Uterus (tissue), 2 donors: ENCODE data around the gene UPF3B.

ENCODE experiments used
- POLR2A ChIP-seq, 2 donors: fragments of 450-650 bp; IDR thresholded peaks; one replicate each; pipeline ENCODE4 v1.6.1; 2016; ENCODE audit warnings: antibody characterized with exemption in 2 of 2, mild to moderate bottlenecking in 1 of 2, moderate library complexity in 1 of 2
- TF ChIP-seq, protein P1 (sequence below), 4 experiments: fragments of 200-600 bp in 2 of 4; fragments of 450-650 bp in 2 of 4; sonication (generic) in 2 of 4; IDR thresholded peaks; one replicate each; pipeline ENCODE4 v1.5.1; 2016 to 2019; ENCODE audit warnings: antibody characterized with exemption in 4 of 4, mild to moderate bottlenecking in 2 of 4, moderate library complexity in 1 of 4

DNA sequence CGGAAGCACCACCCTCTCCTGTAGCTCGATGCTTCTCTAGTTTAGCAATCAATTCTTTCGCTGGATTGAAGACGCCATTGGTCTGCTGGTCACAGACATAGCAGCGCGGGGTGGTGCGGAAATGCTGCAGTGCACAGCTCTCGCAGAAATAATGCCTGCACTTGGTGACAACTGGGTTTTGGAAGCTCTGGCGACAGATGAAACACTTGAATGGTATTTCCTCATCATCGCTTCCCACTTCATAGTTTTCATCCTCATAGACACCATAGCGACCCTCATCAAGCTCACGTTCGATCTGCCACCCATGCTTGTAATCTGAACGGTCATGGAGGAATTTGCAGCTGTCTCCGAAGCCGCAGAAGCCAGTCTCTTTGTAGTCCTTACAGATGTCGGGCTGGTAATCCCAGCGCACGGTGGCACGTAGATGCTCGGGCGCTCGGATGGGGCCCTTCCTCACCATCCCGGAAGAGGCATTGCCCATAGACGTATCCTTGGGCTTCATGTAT, 17.9 kb upstream of the UPF3B start:
- TF ChIP-seq POLR2A (IDR thresholded peaks at IDR 0.05) = no peak
- TF ChIP-seq, protein P1, sequence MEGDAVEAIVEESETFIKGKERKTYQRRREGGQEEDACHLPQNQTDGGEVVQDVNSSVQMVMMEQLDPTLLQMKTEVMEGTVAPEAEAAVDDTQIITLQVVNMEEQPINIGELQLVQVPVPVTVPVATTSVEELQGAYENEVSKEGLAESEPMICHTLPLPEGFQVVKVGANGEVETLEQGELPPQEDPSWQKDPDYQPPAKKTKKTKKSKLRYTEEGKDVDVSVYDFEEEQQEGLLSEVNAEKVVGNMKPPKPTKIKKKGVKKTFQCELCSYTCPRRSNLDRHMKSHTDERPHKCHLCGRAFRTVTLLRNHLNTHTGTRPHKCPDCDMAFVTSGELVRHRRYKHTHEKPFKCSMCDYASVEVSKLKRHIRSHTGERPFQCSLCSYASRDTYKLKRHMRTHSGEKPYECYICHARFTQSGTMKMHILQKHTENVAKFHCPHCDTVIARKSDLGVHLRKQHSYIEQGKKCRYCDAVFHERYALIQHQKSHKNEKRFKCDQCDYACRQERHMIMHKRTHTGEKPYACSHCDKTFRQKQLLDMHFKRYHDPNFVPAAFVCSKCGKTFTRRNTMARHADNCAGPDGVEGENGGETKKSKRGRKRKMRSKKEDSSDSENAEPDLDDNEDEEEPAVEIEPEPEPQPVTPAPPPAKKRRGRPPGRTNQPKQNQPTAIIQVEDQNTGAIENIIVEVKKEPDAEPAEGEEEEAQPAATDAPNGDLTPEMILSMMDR (IDR thresholded peaks at IDR 0.05) = no peak
